Mammary epithelial cell (primary cell): ENCODE results near the gene NOSTRIN.

Experiments used
- EZH2 ChIP-seq: IDR thresholded peaks from 2 replicates; pipeline ENCODE4 v1.6.1; 2012; ENCODE audit warnings: low read length, inconsistent platforms, borderline replicate concordance
- TF ChIP-seq, protein P1 (sequence below), 2 donors: IDR thresholded peaks in 1 of 2; conservative IDR thresholded peaks in 1 of 2; 2 replicates each; pipeline ENCODE4 v1.5.1; 2011 to 2012; ENCODE audit warnings: inconsistent platforms in 2 of 2, low read length in 2 of 2, mild to moderate bottlenecking in 2 of 2, control low read depth in 1 of 2, low read depth in 1 of 2; ENCODE audit not compliant: insufficient read depth in 1 of 2; ENCODE audit errors: extremely low read depth in 1 of 2

DNA sequence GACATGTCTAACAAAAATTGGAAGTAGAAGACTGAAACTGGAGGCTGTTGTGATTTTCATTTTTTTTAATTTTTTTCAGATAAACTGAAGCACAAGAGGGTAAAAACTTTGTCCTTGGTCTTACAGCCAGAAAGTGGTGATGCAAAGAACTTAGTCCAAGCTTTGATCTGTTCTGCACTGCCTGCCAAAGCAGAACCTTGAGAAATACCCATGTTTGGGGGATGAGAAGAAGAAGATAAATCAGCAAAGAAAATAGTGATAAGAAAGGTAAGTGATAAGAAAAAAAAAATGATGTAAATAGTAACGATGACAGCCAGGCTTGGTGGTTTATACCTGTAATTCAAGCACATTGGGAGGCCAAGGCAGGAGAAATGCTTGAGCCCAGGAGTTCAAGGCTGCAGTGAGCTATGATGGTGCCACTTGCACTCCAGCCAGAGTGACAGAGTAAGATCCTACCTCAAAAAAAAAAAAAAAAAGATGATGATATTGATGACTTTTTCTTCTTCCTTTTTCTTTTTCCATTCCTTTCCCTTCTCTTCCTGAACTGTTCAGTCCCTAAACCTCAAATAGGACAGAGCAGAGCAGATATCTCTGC is 14.6 kb upstream of the NOSTRIN start:
- TF ChIP-seq, protein P1, sequence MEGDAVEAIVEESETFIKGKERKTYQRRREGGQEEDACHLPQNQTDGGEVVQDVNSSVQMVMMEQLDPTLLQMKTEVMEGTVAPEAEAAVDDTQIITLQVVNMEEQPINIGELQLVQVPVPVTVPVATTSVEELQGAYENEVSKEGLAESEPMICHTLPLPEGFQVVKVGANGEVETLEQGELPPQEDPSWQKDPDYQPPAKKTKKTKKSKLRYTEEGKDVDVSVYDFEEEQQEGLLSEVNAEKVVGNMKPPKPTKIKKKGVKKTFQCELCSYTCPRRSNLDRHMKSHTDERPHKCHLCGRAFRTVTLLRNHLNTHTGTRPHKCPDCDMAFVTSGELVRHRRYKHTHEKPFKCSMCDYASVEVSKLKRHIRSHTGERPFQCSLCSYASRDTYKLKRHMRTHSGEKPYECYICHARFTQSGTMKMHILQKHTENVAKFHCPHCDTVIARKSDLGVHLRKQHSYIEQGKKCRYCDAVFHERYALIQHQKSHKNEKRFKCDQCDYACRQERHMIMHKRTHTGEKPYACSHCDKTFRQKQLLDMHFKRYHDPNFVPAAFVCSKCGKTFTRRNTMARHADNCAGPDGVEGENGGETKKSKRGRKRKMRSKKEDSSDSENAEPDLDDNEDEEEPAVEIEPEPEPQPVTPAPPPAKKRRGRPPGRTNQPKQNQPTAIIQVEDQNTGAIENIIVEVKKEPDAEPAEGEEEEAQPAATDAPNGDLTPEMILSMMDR (conservative IDR thresholded peaks at IDR 0.05 in 1 of 2, IDR thresholded peaks at IDR 0.05 in 1 of 2; ENCODE audit: extremely low read depth in 1 of 2, insufficient read depth in 1 of 2, low read depth in 1 of 2, low read length in 2 of 2), result no peak
- no peak for TF ChIP-seq EZH2
